ENCODE data around the gene POLN.
A peak's percentile ranks its signal among the peaks of the same experiment; 100 is the strongest.

- TF ChIP-seq CTCF (conservative IDR thresholded peaks at IDR 0.05; ENCODE audit: low read depth in 2 of 2): no peak
- TF ChIP-seq EZH2 (IDR thresholded peaks at IDR 0.05; ENCODE audit: low read depth, unreplicated experiment): peak; percentile 9
- TF ChIP-seq NANOG (IDR thresholded peaks at IDR 0.05; ENCODE audit: borderline replicate concordance): no peak
- no peak for TF ChIP-seq EZH2phosphoT487 (IDR thresholded peaks at IDR 0.05; ENCODE audit: unreplicated experiment)
- TF ChIP-seq CREB1 (CRISPR knock-in tag; IDR thresholded peaks at IDR 0.05; ENCODE audit: low read depth): no peak
- no peak for TF ChIP-seq POLR2AphosphoS5 (IDR thresholded peaks at IDR 0.05; ENCODE audit: low read depth)
- TF ChIP-seq REST (IDR thresholded peaks at IDR 0.05; ENCODE audit: unreplicated experiment): no peak
- TF ChIP-seq ZNF331 (CRISPR knock-in tag; IDR thresholded peaks at IDR 0.05; ENCODE audit: low read depth): no peak
- no peak for TF ChIP-seq ZNF114 (CRISPR knock-in tag; IDR thresholded peaks at IDR 0.05)
- TF ChIP-seq JUNB (IDR thresholded peaks at IDR 0.05; ENCODE audit: unreplicated experiment): no peak
These were observed 199.5 kb downstream of the POLN start for GRCh38 chr4:2042204-2042946.
